ACC112 (cell line): ENCODE results near the gene GRIN3B.

Experiments
- H2AFZ ChIP-seq: fragments of 200-600 bp; sonication (generic); one replicate; pipeline ENCODE4 v1.6.0; 2017; ENCODE audit warnings: antibody characterized with exemption, low read length; ENCODE audit not compliant: unreplicated experiment
- H3K27ac ChIP-seq: fragments of 200-600 bp; sonication (generic); 2 replicates; pipeline ENCODE4 v1.5.1; 2014; ENCODE audit warnings: low read depth, mild to moderate bottlenecking, antibody characterized with exemption, low read length, moderate library complexity
- H3K27me3 ChIP-seq: fragments of 200-600 bp; sonication (generic); 2 replicates; pipeline ENCODE4 v1.6.1; 2014; ENCODE audit warnings: mild to moderate bottlenecking, antibody characterized with exemption, low read length, moderate library complexity, mixed read lengths; ENCODE audit not compliant: insufficient read depth
- H3K36me3 ChIP-seq: fragments of 200-600 bp; sonication (generic); 2 replicates; pipeline ENCODE4 v1.6.1; 2016; ENCODE audit warnings: mild to moderate bottlenecking, antibody characterized with exemption, low read length, moderate library complexity, mixed read lengths; ENCODE audit not compliant: insufficient read depth
- H3K4me1 ChIP-seq: fragments of 200-600 bp; sonication (generic); one replicate; pipeline ENCODE4 v1.6.1; 2016; ENCODE audit warnings: low read length, mixed read lengths; ENCODE audit not compliant: insufficient read depth, unreplicated experiment, control insufficient read depth
- H3K4me3 ChIP-seq: fragments of 200-600 bp; sonication (generic); 2 replicates; pipeline ENCODE4 v1.5.1; 2014; ENCODE audit warnings: mild to moderate bottlenecking, low read depth, low read length
- H3K79me2 ChIP-seq: fragments of 200-600 bp; sonication (generic); one replicate; pipeline ENCODE4 v1.6.0; 2016; ENCODE audit warnings: low read length; ENCODE audit not compliant: control insufficient read depth, unreplicated experiment, insufficient read depth

GRIN3B gene

GRCh38 chr19:993361-993830, 6.8 kb upstream of the GRIN3B start:
- no peak overlapping the region for H3K4me3 ChIP-seq
- 0 out of 2 replicates have a peak, but pooled peaks cover 1% of the 10 kb centered on the region for H3K27me3 ChIP-seq
- no peak overlapping the region for H2AFZ ChIP-seq
- peaks cover 16% of the 10 kb centered on the region; the same call in 1 of the 2 replicates for H3K36me3 ChIP-seq
- no peak overlapping the region for H3K27ac ChIP-seq
- peaks cover 5% of the 10 kb centered on the region for H3K4me1 ChIP-seq
- H3K79me2 ChIP-seq = no peaks in the 10 kb centered on the region

GRCh38 chr19:993831-994393, 6.3 kb upstream of the GRIN3B start:
- Histone ChIP-seq H3K4me1 (peaks cover 5% of the 10 kb centered on the region), H3K79me2 (no peaks in the 10 kb centered on the region), H3K36me3 (peaks cover 16% of the 10 kb centered on the region; the same call in 1 of the 2 replicates), H3K27me3 (0 out of 2 replicates have a peak, but pooled peaks cover 3% of the 10 kb centered on the region), H3K4me3 (no peak overlapping the region), H3K27ac (no peak overlapping the region), H2AFZ (no peak overlapping the region)

GRCh38 chr19:994516-994915, 5.7 kb upstream of the GRIN3B start:
- Histone ChIP-seq H3K27ac (no peak overlapping the region), H3K27me3 (peaks cover 7% of the 10 kb centered on the region), H2AFZ (no peak overlapping the region), H3K79me2 (no peaks in the 10 kb centered on the region), H3K36me3 (peaks cover 16% of the 10 kb centered on the region; the same call in 1 of the 2 replicates), H3K4me1 (peaks cover 5% of the 10 kb centered on the region), H3K4me3 (no peak overlapping the region)

- Histone ChIP-seq H3K4me3 (no peak overlapping the region), H2AFZ (no peak overlapping the region), H3K27ac (no peak overlapping the region), H3K79me2 (no peaks in the 10 kb centered on the region), H3K4me1 (peaks cover 5% of the 10 kb centered on the region), H3K36me3 (peaks cover 16% of the 10 kb centered on the region; the same call in 1 of the 2 replicates), H3K27me3 (peaks cover 8% of the 10 kb centered on the region)
Measured at GRCh38 chr19:995051-995827, 5.0 kb upstream of the GRIN3B start.

GRCh38 chr19:996051-996838, 4.0 kb upstream of the GRIN3B start:
- Histone ChIP-seq H3K4me3 (peak overlapping the region; percentile 9; the same call in 1 of the 2 replicates), H2AFZ (no peak overlapping the region), H3K27ac (no peak overlapping the region), H3K27me3 (peaks cover 15% of the 10 kb centered on the region), H3K4me1 (peaks cover 5% of the 10 kb centered on the region), H3K36me3 (peaks cover 7% of the 10 kb centered on the region; the same call in 1 of the 2 replicates), H3K79me2 (no peaks in the 10 kb centered on the region)

GRCh38 chr19:998064-998463, 2.2 kb upstream of the GRIN3B start:
- Histone ChIP-seq H3K27me3 (peaks cover 18% of the 10 kb centered on the region), H3K79me2 (no peaks in the 10 kb centered on the region), H3K36me3 (no peaks in the 10 kb centered on the region), H3K4me3 (no peak overlapping the region), H3K27ac (no peak overlapping the region), H2AFZ (no peak overlapping the region), H3K4me1 (peaks cover 7% of the 10 kb centered on the region)

GRCh38 chr19:999379-999719, 870 bp upstream of the GRIN3B start:
- Histone ChIP-seq H3K4me1 (peaks cover 7% of the 10 kb centered on the region), H2AFZ (no peak overlapping the region), H3K79me2 (no peaks in the 10 kb centered on the region), H3K36me3 (no peaks in the 10 kb centered on the region), H3K4me3 (no peak overlapping the region), H3K27me3 (peaks cover 18% of the 10 kb centered on the region), H3K27ac (no peak overlapping the region)

- H3K4me3 ChIP-seq = peak overlapping the region; percentile 12; the same call in 1 of the 2 replicates
- H3K27me3 ChIP-seq = peaks cover 18% of the 10 kb centered on the region
- no peak overlapping the region for H2AFZ ChIP-seq
Measured at GRCh38 chr19:1000591-1001537, 645 bp downstream of the GRIN3B start.

GRCh38 chr19:1001538-1002166, 1.4 kb downstream of the GRIN3B start:
- H3K27me3 ChIP-seq = peaks cover 18% of the 10 kb centered on the region
- H3K4me3 ChIP-seq = no peak overlapping the region
- peaks cover 2% of the 10 kb centered on the region for H3K4me1 ChIP-seq
- H3K27ac ChIP-seq = no peak overlapping the region
- no peaks in the 10 kb centered on the region for H3K36me3 ChIP-seq
- H3K79me2 ChIP-seq = no peaks in the 10 kb centered on the region
- H2AFZ ChIP-seq = no peak overlapping the region

More at GRCh38 chr19:1000591-1001537, 645 bp downstream of the GRIN3B start:
- no peak overlapping the region for H3K27ac ChIP-seq
- no peaks in the 10 kb centered on the region for H3K36me3 ChIP-seq
- H3K4me1 ChIP-seq = peaks cover 7% of the 10 kb centered on the region
- H3K79me2 ChIP-seq = no peaks in the 10 kb centered on the region
